GM23248 (cell line): ENCODE measurements around the gene RXRA. TPM values are rescaled to one million over a fixed set of nuclear protein-coding genes. Genes with fewer than 3 reads are reported as not detected.

Experiments used
- DNase-seq: peaks from one replicate; pipeline ENCODE4 v3.0.0-alpha.2; 2015
- H2AFZ ChIP-seq: fragments of 200-600 bp; sonication (generic); 2 replicates; pipeline ENCODE4 v1.6.1; 2016; ENCODE audit warnings: antibody characterized with exemption
- H3F3A ChIP-seq: fragments of 200-600 bp; sonication (generic); 2 replicates; pipeline ENCODE4 v1.6.1; 2016; ENCODE audit warnings: mild to moderate bottlenecking, antibody characterized with exemption, mixed run types; ENCODE audit not compliant: insufficient read depth
- H3K27ac ChIP-seq: fragments of 200-600 bp; sonication (generic); 2 replicates; pipeline ENCODE4 v1.5.1; 2016; ENCODE audit warnings: mild to moderate bottlenecking
- H3K27me3 ChIP-seq: fragments of 200-600 bp; sonication (generic); replicated peaks from 2 replicates; pipeline ENCODE4 v1.6.1; 2016; ENCODE audit warnings: mild to moderate bottlenecking; ENCODE audit not compliant: insufficient read depth
- H3K36me3 ChIP-seq: fragments of 200-600 bp; sonication (generic); 2 replicates; pipeline ENCODE4 v1.6.1; 2016; ENCODE audit warnings: low read depth, mild to moderate bottlenecking
- H3K4me1 ChIP-seq: fragments of 200-600 bp; sonication (generic); 2 replicates; pipeline ENCODE4 v1.6.1; 2016; ENCODE audit warnings: mild to moderate bottlenecking; ENCODE audit not compliant: insufficient read depth
- H3K4me2 ChIP-seq: fragments of 200-600 bp; sonication (generic); one replicate; pipeline ENCODE4 v1.6.1; 2016; ENCODE audit warnings: mild to moderate bottlenecking; ENCODE audit not compliant: unreplicated experiment
- H3K4me3 ChIP-seq: fragments of 200-600 bp; sonication (generic); 2 replicates; pipeline ENCODE4 v1.5.1; 2016; ENCODE audit warnings: mild to moderate bottlenecking
- H3K79me2 ChIP-seq: fragments of 200-600 bp; sonication (generic); 2 replicates; pipeline ENCODE4 v1.6.1; 2016; ENCODE audit warnings: mild to moderate bottlenecking; ENCODE audit not compliant: insufficient read depth
- H3K9ac ChIP-seq: fragments of 200-600 bp; sonication (generic); 2 replicates; pipeline ENCODE4 v1.6.1; 2016; ENCODE audit warnings: mild to moderate bottlenecking
- H3K9me2 ChIP-seq: fragments of 200-600 bp; sonication (generic); 2 replicates; pipeline ENCODE4 v1.6.1; 2016; ENCODE audit warnings: mixed run types, mild to moderate bottlenecking, moderate library complexity; ENCODE audit not compliant: insufficient read depth
- H3K9me3 ChIP-seq: fragments of 200-600 bp; sonication (generic); one replicate; pipeline ENCODE4 v1.6.1; 2017; ENCODE audit warnings: low read depth
- H4K20me1 ChIP-seq: fragments of 200-600 bp; sonication (generic); 2 replicates; pipeline ENCODE4 v1.6.0; 2016; ENCODE audit not compliant: insufficient read depth
- EZH2 ChIP-seq: fragments of 200-600 bp; sonication (generic); IDR thresholded peaks from 2 replicates; pipeline ENCODE4 v1.6.1; 2018; ENCODE audit warnings: antibody characterized with exemption, mild to moderate bottlenecking; ENCODE audit not compliant: insufficient read depth, poor library complexity, severe bottlenecking
- EZH2phosphoT487 ChIP-seq: fragments of 200-600 bp; sonication (generic); IDR thresholded peaks from 2 replicates; pipeline ENCODE4 v1.6.1; 2018; ENCODE audit warnings: antibody characterized with exemption, moderate library complexity, mild to moderate bottlenecking, low read depth; ENCODE audit not compliant: insufficient read depth
- WGBS, 2 experiments: methylation state at CpG; one replicate each; pipeline ENCODE4 v1.1.6; 2015 to 2017; ENCODE audit warnings: low lambda C conversion rate in 2 of 2, low coverage in 1 of 2; ENCODE audit errors: missing lambda C conversion rate in 2 of 2; 5-methylcytosine and 5-hydroxymethylcytosine counted together
- in situ Hi-C: fragments of 300-500 bp; cut with MboI; formaldehyde crosslinking; loops from 2 replicates; pipeline ENCODE4 v1.15.0; 2020
- polyA plus RNA-seq: library from polyadenylated mRNA; unstranded; fragments of >200 nt; fragmentation: Nextera tagmentation; extraction: Ambion mirVana; gene quantifications from 2 replicates; pipeline ENCODE4 v1.2.1, GENCODE V29; 2016
- total RNA-seq: library from RNA; depleted of rRNA; stranded (reverse); fragments of >200 nt; shearing (Covaris generic); gene quantifications from 2 replicates; pipeline ENCODE4 v1.2.3, GENCODE V29; 2014

RXRA gene
- total and polyA plus RNA-seq, 2 experiments from 2014 or later = 3.9 to 34.8 TPM

DNA sequence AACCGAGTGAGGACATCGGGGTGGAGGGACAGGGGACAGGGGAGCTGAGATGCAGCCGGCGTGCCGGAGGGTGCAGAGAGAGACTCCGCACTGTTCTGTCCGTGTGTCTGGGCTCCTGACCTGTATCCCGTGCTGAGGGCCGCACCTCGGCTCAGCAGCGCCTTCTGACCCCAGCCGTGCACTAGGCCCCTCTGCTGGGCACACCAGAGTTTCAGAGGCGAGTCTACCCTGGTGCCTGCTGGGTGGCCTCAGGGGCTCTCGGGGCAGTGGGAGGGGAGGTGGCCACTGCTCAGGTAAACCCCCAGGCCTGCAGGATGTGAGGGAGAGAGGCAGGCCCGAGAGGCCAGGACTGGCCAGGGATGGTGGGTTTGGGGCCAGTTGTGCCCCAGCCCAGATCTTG lies 100.2 kb downstream of the RXRA start:
- no peaks in the 10 kb centered on the region for H3K9me2 ChIP-seq
- no peak overlapping the region for H3K27ac ChIP-seq
- in situ Hi-C loops = loop anchor here (10.0 kb wide), 1 partner anchor 262 kb away; the partner anchor contains the start of gene RNU6ATAC
- 95 to 96% methylated on average over 14 to 15 of the region's 15 CpGs for WGBS, 2 experiments
- no peak overlapping the region for H3K4me3 ChIP-seq
- no peak for DNase-seq
- no peaks in the 10 kb centered on the region for H3K79me2 ChIP-seq
- 0 out of 2 replicates have a peak, but pooled peaks cover 4% of the 10 kb centered on the region for H3K36me3 ChIP-seq
- no peaks in the 10 kb centered on the region for H3K9me3 ChIP-seq
- H3K4me2 ChIP-seq = no peak overlapping the region
- no peak overlapping the region for H3K9ac ChIP-seq
- H3F3A ChIP-seq = no peaks in the 10 kb centered on the region
- no peaks in the 10 kb centered on the region for H4K20me1 ChIP-seq
- no peaks in the 10 kb centered on the region for H3K27me3 ChIP-seq
- no peaks in the 10 kb centered on the region for H3K4me1 ChIP-seq
- no peak overlapping the region for H2AFZ ChIP-seq
- TF ChIP-seq EZH2 = no peak

DNA sequence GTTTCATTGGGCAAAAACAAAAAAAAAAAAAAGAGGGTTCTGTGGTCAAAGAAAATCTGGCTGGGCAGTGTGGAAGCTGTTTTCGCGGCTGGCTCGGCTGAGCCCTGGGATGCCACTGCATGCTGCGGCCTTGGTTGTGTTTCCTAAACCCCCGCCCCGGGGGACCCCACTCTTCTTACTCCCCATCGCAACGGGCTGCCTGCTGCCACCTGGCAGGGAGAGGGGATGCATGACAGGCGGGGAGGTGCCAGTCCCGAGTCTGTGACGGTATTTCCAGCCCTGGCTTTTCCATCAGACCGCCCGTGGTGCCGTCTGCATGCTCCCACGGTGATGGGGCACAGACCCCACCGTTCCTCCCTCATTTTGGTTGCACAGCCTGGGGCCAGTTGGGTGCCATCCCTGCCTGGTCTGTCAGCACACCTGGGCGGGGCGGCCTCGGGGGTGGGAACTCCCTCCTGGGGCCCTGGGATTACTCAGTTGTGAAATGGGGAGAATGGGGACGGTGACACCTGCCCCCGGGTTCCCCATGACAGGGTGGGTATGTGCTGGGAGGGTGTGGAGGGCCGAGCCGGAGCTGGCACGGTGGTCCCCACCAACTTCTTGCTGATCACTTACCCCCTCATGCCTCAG lies 101.0 kb downstream of the RXRA start:
- WGBS, 2 experiments = 80 to 84% methylated on average over 24 of the region's 24 CpGs
- Histone ChIP-seq H3K4me1 (0 out of 2 replicates have a peak, but pooled peaks cover under 1% of the 10 kb centered on the region), H3K27me3 (no peaks in the 10 kb centered on the region), H3K79me2 (no peaks in the 10 kb centered on the region), H4K20me1 (no peaks in the 10 kb centered on the region), H3K9me2 (no peaks in the 10 kb centered on the region), H3K9ac (no peak overlapping the region), H2AFZ (no peak overlapping the region), H3K9me3 (no peaks in the 10 kb centered on the region), H3F3A (no peaks in the 10 kb centered on the region), H3K4me2 (no peak overlapping the region), H3K27ac (no peak overlapping the region), H3K4me3 (no peak overlapping the region), H3K36me3 (0 out of 2 replicates have a peak, but pooled peaks cover 4% of the 10 kb centered on the region)
- no peak for DNase-seq
- TF ChIP-seq EZH2 (no peak), EZH2phosphoT487 (no peak)
- in situ Hi-C loops = loop anchor here (10.0 kb wide), 1 partner anchor 262 kb away; the partner anchor contains the start of gene RNU6ATAC

DNA sequence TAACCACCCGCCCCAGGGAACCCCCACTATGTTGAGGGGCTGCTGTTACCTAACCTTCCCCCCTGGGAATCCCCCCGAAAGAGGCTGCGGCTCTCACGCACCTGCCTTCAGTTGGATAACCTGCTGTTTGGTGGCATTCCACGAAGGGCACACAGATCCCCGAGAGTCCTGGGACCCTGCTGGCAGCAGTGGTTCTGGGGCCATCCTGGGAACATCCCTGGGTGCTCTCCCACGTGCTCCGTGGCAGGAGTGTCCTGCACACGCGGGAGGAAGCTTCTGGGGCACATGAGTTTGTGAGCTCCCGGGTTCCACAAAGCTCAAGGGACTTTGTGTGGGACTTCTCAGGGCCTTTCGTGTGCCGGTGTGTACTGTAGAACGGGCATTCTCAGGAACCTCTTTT lies 102.3 kb downstream of the RXRA start:
- no peak for TF ChIP-seq EZH2
- TF ChIP-seq EZH2phosphoT487 = no peak
- Histone ChIP-seq H3K36me3 (0 out of 2 replicates have a peak, but pooled peaks cover 4% of the 10 kb centered on the region), H2AFZ (no peak overlapping the region), H3K9ac (no peak overlapping the region), H3K27ac (no peak overlapping the region), H3K4me1 (peaks cover 13% of the 10 kb centered on the region; the same call in 1 of the 2 replicates), H3K4me2 (no peak overlapping the region), H3K27me3 (no peaks in the 10 kb centered on the region), H3F3A (peaks cover 1% of the 10 kb centered on the region; the same call in 1 of the 2 replicates), H3K4me3 (no peak overlapping the region), H3K9me2 (no peaks in the 10 kb centered on the region), H4K20me1 (no peaks in the 10 kb centered on the region), H3K9me3 (no peaks in the 10 kb centered on the region), H3K79me2 (no peaks in the 10 kb centered on the region)
- no peak for DNase-seq
- 95 to 97% methylated on average over 13 to 14 of the region's 14 CpGs for WGBS, 2 experiments
- in situ Hi-C loops = loop anchor here (10.0 kb wide), 1 partner anchor 264 kb away; the partner anchor contains the start of gene RNU6ATAC

DNA sequence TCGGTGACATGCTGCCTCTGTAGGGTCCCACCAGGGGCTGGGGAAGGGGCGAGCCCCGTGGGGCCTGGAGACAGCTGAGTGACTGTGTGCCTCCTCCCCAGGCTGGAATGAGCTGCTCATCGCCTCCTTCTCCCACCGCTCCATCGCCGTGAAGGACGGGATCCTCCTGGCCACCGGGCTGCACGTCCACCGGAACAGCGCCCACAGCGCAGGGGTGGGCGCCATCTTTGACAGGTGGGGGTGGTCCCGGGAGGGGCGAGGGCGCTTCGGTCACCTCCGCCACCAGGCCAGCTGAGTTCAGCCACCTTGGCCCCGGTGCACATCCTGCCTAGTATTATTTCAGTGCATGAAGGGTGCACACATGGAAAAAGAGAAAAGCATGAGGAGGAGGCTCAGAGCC lies 102.8 kb downstream of the RXRA start:
- H3K27ac ChIP-seq = no peak overlapping the region
- no peak overlapping the region for H3K4me3 ChIP-seq
- no peaks in the 10 kb centered on the region for H3K9me2 ChIP-seq
- WGBS, 2 experiments = 89 to 93% methylated on average over 11 to 19 of the region's 20 CpGs
- no peaks in the 10 kb centered on the region for H3K27me3 ChIP-seq
- peaks cover 13% of the 10 kb centered on the region; the same call in 1 of the 2 replicates for H3K4me1 ChIP-seq
- H3K9me3 ChIP-seq = no peaks in the 10 kb centered on the region
- no peak overlapping the region for H2AFZ ChIP-seq
- 0 out of 2 replicates have a peak, but pooled peaks cover 7% of the 10 kb centered on the region for H3K36me3 ChIP-seq
- H3K79me2 ChIP-seq = no peaks in the 10 kb centered on the region
- H3K9ac ChIP-seq = no peak overlapping the region
- H3K4me2 ChIP-seq = no peak overlapping the region
- TF ChIP-seq EZH2 (no peak), EZH2phosphoT487 (no peak)
- DNase-seq = no peak
- in situ Hi-C loops = loop anchor here (10.0 kb wide), 1 partner anchor 264 kb away; the partner anchor contains the start of gene RNU6ATAC
- H4K20me1 ChIP-seq = no peaks in the 10 kb centered on the region
- H3F3A ChIP-seq = peaks cover 6% of the 10 kb centered on the region; the same call in 1 of the 2 replicates
